Effector CD4-positive, alpha-beta T cell (primary cell): ENCODE results near the gene NPAS1.
"Not testable (repeated sequence)": the region's sequence is repeated elsewhere in the genome, so short reads cannot be mapped to it uniquely, and the experiment has no call there.

Experiments used
- DNase-seq: peaks from one replicate; pipeline ENCODE4 v3.0.0-alpha.2; 2020

Gene NPAS1

DNA sequence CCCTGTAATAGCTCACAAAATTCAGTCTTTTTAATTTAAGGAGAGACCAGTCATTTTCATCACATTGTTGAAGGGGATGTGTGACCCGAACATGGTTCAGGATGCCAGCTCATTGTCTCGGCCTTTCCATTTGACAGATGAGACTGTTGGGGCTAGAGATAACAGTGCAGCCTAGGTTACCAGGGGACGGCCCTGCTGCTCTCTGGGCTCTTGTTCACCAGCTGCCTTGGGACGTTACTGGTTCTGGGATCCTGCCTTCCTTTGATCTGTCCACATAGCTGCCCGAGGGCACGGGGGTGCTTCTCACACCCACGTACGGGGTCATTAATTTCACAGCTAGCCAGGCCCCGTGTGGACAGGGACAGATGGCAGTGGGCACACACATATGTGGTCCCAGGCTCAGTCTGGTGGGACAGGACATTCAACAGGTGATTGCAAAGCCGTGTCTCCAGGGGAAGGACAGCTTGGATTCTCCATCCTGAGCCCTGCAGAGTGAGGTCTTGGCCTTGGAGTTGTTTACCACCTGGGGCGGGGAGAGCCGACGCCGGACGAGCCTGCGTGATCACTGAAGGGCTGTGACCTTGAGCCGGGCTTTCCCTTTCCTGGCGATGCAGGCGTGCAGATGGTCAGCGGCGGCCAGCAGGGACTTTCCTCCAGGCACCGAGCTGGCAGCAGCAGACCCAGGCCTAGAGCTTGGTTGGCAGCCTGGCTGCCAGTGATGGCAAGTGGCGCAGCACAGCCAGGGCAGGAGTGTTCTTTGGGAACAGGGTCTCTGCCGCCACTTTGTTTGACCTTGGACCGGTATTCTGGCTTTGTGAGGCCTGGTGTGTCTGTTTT lies 26.7 kb upstream of the NPAS1 start:
- no peak for DNase-seq

DNA sequence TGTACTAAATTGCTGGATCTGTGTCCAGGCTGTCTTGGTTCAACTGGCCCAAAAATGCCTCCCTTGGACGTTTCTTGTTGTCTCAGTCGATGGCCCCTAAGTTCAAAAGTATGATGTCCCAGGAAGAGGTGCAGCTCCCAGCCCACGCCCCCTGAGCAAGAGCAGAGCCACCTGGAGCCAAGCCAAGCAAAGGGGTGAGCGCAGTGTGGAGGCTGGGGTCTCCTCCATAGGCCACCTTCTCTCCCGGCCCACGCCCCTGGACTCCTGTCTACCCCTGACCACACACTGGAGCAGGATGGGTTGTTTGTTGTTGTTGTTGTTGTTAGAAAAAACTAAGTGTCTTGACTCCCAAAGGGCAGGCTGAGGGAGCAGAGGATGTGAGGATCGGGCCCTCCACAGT lies 26.0 kb upstream of the NPAS1 start:
- DNase-seq: no peak

DNA sequence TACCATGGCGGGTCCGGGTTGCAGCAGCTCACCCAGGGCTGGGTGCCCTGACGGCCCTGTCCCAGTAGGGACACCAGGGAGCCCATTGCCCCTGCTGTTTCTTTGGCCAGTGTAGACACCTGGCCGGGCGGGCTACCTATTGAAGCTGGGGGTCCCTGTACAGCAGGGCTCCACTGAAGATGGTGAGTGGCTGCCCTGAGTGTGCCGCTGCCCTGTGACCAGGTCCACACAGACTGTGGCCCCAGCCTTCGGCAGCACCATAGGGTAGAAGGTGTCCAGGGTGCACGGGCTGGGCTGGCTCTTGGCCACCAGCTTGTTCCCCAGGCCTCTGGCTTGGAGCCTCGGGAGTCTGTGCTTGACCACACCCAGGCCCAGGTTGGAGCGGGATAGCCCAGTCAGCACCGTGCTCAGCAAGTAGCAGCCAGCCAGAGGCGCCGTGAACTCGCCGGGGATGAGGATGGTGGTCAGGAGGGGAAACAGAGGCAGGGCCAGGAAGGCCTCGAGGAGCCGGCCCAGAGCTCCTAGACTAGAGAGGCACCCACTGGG lies 25.4 kb upstream of the NPAS1 start:
- DNase-seq: no peak

GRCh38 chr19:46995492-46995891 lies 24.1 kb upstream of the NPAS1 start:
- no peak for DNase-seq

GRCh38 chr19:46998445-46999125 lies 21.1 kb upstream of the NPAS1 start:
- no peak for DNase-seq

DNA sequence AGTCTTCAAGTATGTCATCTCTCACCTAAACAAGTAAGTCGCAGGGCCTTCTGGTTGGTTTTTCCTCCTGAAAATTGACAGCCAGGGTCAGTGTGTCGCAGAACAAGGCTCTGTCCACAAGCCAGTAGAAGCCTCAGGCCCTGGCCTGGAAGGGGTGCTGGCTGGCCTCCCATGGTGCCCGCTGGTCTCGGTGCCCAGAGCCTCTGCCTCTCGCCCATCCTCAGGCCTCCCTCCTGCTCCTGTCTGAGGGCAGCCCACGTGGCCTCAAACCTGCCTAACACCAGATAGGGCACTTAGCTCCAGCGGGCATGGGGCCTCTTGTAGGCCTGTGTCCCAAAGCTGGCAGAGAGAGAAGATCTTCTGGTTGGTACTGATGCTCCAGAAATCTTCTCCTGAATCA lies 20.3 kb upstream of the NPAS1 start:
- DNase-seq: no peak

DNA sequence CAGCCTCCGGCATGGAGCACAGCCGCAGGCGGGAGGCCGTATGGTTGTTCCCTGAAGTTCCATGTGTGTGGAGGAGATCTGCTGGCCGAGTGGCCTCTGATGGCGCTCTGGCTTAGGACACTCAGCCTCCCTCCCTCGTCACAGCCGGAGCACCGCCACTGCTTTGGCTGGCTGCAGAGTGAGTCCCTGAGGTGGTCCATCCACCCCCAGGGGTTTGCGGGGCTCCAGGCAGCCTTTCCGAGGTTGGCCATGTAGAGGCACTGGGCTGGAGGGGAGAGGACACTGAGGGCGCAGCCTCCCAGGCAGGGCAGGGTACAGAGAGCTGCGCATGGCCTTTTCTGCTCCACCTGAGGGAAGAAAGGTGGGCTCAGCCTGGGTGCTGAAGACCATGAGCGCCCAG lies 19.8 kb upstream of the NPAS1 start:
- no peak for DNase-seq

DNA sequence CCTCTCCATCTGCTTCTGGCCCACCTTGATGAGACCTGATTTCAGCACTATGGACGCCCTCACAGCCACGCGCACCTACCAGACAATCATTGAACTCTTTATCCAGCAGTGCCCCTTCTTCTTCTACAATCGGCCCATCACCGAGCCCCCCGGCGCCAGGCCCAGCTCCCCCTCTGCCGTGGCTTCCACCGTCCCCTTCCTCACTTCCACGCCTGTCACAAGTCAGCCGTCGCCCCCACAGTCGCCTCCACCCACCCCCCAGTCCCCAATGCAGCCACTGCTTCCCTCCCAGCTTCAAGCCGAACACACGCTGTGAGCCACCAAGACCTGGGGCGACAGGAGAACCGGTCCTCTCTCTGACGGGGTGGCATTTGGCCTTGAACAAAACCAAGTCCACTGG lies 19.3 kb upstream of the NPAS1 start:
- DNase-seq: no peak

DNA sequence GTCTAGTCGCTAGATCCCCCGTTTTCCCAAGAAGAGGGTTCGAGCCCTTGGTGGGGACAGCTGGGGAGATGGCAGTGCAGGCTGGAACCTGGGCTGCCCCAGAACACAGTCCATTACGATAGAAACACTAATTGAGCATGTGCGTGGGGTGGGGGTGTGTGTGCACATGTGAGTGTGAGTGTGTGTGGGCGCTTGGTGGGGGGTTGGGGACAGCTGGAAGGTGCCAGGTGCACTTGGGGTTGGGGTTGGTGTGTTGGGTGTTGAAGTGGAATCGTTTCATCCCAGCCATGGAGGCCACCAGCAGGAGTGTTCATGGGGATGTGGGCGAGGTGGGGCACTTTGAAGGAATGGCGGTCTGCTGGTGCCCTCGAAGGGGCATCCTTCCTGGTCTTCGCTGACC lies 18.1 kb upstream of the NPAS1 start:
- DNase-seq: no peak

DNA sequence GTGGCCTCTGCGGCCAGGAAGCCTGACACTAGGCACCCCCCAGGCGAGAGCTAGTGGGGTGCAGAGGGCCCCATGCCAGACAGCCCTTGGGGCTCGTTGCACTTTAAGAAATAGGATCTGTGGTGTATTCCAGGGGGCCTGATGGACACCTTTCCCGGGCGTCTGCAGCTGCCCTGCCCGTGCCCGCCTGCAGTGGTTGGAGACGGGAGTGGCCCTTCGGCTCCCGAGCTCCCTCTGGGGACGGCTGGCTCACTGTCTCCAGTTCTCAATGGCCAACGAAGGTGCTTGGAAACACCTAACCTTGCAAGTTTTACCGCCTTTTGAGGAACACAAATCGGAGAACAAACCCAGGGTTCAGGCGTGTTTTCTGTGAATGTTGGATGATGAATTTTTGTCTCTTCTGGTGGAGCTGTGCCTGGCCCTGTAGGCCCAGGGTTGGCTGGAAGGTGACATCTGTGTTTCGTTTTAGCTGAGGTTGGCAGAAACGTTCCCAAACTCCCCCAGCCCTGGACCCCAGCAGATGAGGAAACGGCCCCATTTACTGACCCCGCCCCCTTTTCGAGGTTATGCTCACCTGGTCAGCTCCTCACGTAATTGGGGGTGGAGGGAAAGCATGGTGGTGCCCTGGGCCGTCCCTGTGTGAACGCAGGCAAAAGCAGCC lies 17.4 kb upstream of the NPAS1 start:
- no peak for DNase-seq

DNA sequence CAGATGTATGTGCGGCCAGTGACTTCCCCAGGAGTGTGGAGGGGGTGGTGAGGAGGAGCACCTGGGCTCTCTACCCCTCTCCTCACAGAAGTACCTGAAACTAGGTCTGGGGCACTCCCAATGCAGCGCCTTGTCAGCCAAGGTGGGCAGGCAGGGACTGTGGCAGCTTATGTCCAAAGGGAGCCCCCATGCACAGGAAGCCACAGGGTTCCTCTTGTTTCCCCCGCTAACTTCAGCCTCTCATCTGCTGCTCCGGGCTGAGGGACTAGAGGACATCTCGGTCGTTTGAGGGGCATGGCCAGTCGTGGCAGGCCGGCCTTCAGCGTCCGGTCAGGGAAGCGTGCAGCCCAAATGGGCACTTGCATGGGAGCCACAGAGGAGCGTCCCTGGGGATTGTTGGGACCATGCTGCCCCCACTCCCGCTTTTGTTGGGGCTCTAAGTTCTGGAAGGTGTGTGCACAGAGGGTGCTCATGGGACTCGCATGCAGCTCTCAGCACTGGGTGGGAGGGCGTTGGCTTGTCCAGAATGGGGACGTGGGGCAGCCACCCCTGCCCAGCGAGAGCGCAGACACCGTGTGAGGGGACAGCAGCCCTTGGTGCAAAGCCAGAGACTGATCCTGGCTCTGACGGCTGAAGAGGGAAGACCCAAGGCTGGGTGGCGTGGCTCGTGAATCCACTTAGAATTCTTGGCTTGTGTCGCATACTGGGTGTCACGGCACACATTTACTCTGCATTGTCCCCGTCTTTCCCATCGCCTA lies 16.6 kb upstream of the NPAS1 start:
- DNase-seq: no peak

GRCh38 chr19:47003611-47004465 lies 15.8 kb upstream of the NPAS1 start:
- no peak for DNase-seq

DNA sequence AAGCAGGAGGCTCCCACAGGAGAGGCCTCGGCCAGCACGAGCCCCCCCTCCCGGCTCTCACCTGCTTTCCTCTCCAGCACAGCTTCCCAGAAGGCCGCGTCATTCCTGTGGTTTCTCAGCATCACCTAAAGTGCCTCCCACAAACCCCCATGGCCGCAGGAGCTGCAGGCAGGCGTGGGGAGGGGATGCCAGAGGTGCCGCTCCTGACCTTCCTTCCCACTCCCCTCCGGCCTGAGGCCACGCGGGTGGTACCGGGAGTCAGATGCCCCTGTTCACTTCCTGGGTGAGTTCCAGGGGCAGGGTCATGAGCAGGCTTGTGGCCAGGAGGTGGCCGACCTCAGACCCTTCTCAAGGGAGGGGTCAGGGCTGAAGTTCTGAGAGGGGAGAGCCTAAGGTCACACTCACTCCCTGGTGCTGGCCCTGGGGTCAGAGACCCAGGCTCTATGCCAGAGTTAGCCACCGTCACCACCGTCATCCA lies 14.4 kb upstream of the NPAS1 start:
- DNase-seq: no peak

DNA sequence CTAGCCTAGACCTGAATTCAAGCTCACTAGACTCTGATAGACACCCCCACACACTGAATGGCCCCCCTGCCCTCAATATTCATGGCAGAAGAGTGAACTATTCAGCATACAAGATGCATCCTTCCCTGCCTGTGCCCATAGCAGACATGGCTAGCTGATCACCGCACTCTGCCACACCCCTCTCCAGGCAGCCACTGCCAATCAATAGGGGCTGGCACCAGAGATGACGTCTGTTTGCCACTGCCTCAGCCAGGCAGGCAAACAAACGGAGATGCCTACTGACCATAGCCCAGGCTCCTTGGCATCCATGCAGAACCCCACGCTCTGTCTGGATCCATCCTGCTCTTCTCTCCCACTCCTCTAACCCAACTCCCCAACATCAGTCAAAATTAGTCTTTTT lies 13.8 kb upstream of the NPAS1 start:
- DNase-seq: no peak

DNA sequence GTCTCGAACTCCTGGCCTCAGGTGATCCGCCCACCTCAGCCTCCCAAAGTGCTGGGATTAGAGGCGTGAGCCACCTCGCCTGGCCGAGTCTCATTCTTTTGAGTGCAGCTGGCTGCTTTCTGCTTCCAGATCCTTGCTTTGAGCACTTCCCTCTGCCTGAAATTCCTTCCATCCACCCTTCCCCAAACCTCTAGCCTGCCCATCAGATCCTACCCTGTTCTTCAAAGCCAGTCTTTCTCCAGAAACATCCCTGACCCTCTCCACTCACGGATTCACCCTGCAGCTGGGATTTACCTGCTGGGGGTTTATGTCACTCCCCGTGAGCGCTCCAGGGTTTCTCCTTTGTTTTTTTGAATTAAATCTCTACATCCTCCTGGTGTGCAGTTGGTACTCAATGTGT lies 13.1 kb upstream of the NPAS1 start:
- no peak for DNase-seq

- DNase-seq: not testable (repeated sequence)
Measured at GRCh38 chr19:47010549-47010948, 9.1 kb upstream of the NPAS1 start.

DNA sequence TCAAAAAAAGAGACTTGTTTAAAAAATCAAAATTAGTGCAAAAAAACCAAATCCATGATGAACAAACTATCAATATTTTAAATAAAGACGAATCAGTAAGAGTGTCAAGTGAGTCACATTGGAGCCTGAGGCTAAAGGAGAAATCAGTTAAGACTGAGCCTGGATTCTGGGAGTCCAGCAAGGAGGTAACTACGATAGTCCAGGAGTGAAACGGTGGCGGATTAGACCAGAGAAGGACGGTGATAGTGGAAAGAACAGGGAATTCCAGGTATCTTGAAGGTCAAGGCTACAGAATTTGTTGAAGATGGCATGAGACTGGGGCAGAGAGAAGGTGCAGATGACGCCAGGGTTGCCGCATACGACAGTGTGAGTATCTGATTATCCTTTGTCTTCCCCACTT lies 7.0 kb upstream of the NPAS1 start:
- DNase-seq: no peak

- DNase-seq: peak; percentile 53
Measured at GRCh38 chr19:47013041-47013517, 6.6 kb upstream of the NPAS1 start.

- DNase-seq: no peak
Measured at GRCh38 chr19:47018923-47019322, 714 bp upstream of the NPAS1 start.

DNA sequence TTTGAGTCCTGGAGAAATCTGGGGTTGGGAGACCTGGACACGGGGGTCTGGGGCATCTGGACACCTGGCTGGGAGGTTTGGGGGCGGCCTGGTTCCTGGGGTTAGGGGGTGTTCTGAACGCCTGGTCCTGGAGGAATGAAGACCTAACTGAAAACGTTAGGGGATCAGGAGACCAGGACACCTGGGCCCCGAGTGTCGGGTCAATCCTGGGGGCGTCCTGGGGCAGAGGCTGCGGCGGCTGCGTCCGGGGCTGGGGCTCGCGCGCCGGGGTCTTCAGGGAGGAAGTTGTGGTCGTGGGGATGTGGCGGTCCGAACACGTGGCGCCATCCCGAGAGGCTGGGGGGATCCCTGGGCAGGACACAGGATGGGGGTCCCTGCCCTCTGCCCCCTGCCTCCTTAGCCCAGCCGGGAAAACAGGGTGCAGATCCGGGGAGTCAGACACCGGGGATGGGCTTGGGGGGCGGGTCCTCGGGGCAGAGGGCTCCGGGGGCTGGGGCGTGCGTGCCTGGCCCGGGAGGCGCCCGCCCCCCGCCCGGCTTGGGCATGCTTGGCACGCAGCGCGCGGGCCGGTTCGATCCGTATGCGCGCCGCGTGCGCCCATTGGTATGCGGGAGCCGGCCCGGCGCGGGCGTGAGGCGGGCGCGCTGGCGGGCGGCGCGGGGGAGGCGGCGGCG lies 632 bp downstream of the NPAS1 start:
- no peak for DNase-seq

GRCh38 chr19:47020992-47021496 lies 1.4 kb downstream of the NPAS1 start:
- no peak for DNase-seq
